Endothelial cell of umbilical vein (primary cell): Measurements from ENCODE around the gene PROM1. TPM values are rescaled to one million over a fixed set of nuclear protein-coding genes. Genes with fewer than 3 reads are reported as not detected.

Experiments used
- BruUV-seq: library from RNA; stranded (reverse); fragments of 400-500 nt; replicated peaks from 2 replicates; lab custom pipeline; 2021; lab: Mats Ljungman, UMichigan
- CTCF ChIA-PET: fragments of 300-600, 350-600 bp; sonication (Branson Sonifier 250); formaldehyde crosslinking; loops from one replicate; lab custom pipeline; 2021; ENCODE audit warnings: antibody characterized with exemption, inconsistent platforms; lab: Charles Lee
- POLR2A ChIA-PET: fragments of 300-600, 350-600 bp; sonication (Branson Sonifier 250); formaldehyde crosslinking; loops from one replicate; lab custom pipeline; 2021; ENCODE audit warnings: antibody characterized with exemption, inconsistent platforms; lab: Charles Lee
- DNase-seq: peaks from one replicate; pipeline ENCODE4 v3.0.0-alpha.2; 2011; ENCODE audit warnings: low read depth, low spot score
- FAIRE-seq: peaks from 2 replicates; lab custom pipeline; 2011; peaks lifted over from hg19 to GRCh38; lab: Jason Lieb, UNC
- H2AFZ ChIP-seq: 2 replicates; pipeline ENCODE4 v1.6.0; 2012; ENCODE audit warnings: low read depth, low read length, control low read depth, inconsistent platforms
- H3K27ac ChIP-seq: 2 replicates; pipeline ENCODE4 v1.5.1; 2011; ENCODE audit warnings: low read depth, mild to moderate bottlenecking, control low read depth, low read length, moderate library complexity; ENCODE audit not compliant: insufficient read depth
- H3K27me3 ChIP-seq, 2 experiments: 2 replicates each; pipeline versions ENCODE4 v1.6.0 to v1.6.1; 2011; ENCODE audit warnings: low read length in 2 of 2, mixed read lengths in 1 of 2; ENCODE audit not compliant: control insufficient read depth in 2 of 2, insufficient read depth in 2 of 2
- H3K36me3 ChIP-seq, 2 experiments: 2 replicates in 1 of 2; 3 replicates in 1 of 2; pipeline ENCODE4 v1.5.1; 2011; ENCODE audit warnings: low read length in 2 of 2, mild to moderate bottlenecking in 1 of 2, moderate library complexity in 1 of 2; ENCODE audit not compliant: control insufficient read depth in 2 of 2, insufficient read depth in 2 of 2; ENCODE audit errors: extremely low read depth in 1 of 2
- H3K4me1 ChIP-seq: 3 replicates; pipeline ENCODE4 v1.5.1; 2011; ENCODE audit warnings: mild to moderate bottlenecking, low read length; ENCODE audit not compliant: control insufficient read depth, insufficient read depth; ENCODE audit errors: extremely low read depth
- H3K4me2 ChIP-seq: 2 replicates; pipeline ENCODE4 v1.6.1; 2011; ENCODE audit warnings: low read length, control low read depth, mixed read lengths; ENCODE audit not compliant: insufficient read depth
- H3K4me3 ChIP-seq, 3 experiments: fragments of 200-600 bp in 1 of 3; sonication (generic), shearing (Covaris generic) in 1 of 3; replicated peaks in 1 of 3; 2 replicates each; pipeline ENCODE4 v1.5.1; 2011 to 2016; ENCODE audit warnings: control low read depth in 3 of 3, low read length in 3 of 3, mild to moderate bottlenecking in 2 of 3, inconsistent platforms in 1 of 3, low read depth in 1 of 3, moderate library complexity in 1 of 3; ENCODE audit not compliant: insufficient read depth in 1 of 3
- H3K79me2 ChIP-seq: 2 replicates; pipeline ENCODE4 v1.6.0; 2012; ENCODE audit warnings: low read length, inconsistent platforms; ENCODE audit not compliant: control insufficient read depth, insufficient read depth
- H3K9ac ChIP-seq: replicated peaks from 2 replicates; pipeline ENCODE3; 2011; ENCODE audit warnings: low read length, control low read depth; ENCODE audit not compliant: insufficient read depth; ENCODE audit errors: extremely low read depth
- H3K9me1 ChIP-seq: replicated peaks from 3 replicates; pipeline ENCODE4 v1.6.0; 2011; ENCODE audit warnings: mild to moderate bottlenecking, low read length; ENCODE audit not compliant: control insufficient read depth, insufficient read depth; ENCODE audit errors: extremely low read depth
- H3K9me3 ChIP-seq: replicated peaks from 2 replicates; pipeline ENCODE4 v1.5.1; 2012; ENCODE audit warnings: low read length, inconsistent platforms; ENCODE audit not compliant: control insufficient read depth, insufficient read depth
- H4K20me1 ChIP-seq: replicated peaks from 2 replicates; pipeline ENCODE3; 2011; ENCODE audit warnings: mild to moderate bottlenecking, low read length; ENCODE audit not compliant: control insufficient read depth, insufficient read depth; ENCODE audit errors: extremely low read depth
- CTCF ChIP-seq, 2 donors: IDR thresholded peaks; 1 replicate in 1 of 2; 2 replicates in 1 of 2; pipeline ENCODE4 v1.5.1; 2011; ENCODE audit warnings: low read length in 2 of 2, mild to moderate bottlenecking in 2 of 2, moderate library complexity in 2 of 2, control low read depth in 1 of 2, inconsistent platforms in 1 of 2, low read depth in 1 of 2; ENCODE audit not compliant: insufficient read depth in 1 of 2; ENCODE audit errors: extremely low read depth in 1 of 2
- EZH2 ChIP-seq: IDR thresholded peaks from 2 replicates; pipeline ENCODE4 v1.6.1; 2012; ENCODE audit warnings: borderline replicate concordance, low read depth, mild to moderate bottlenecking, moderate library complexity, low read length, inconsistent platforms; ENCODE audit not compliant: severe bottlenecking
- FOS ChIP-seq: IDR thresholded peaks from 2 replicates; pipeline ENCODE4 v1.6.1; 2011; ENCODE audit warnings: mild to moderate bottlenecking, low read length, moderate library complexity, borderline replicate concordance; ENCODE audit not compliant: insufficient read depth
- GATA2 ChIP-seq: IDR thresholded peaks from 2 replicates; pipeline ENCODE4 v1.7.0; 2011; ENCODE audit warnings: low read depth, mild to moderate bottlenecking, moderate library complexity, mixed read lengths, low read length; ENCODE audit not compliant: insufficient read length, insufficient read depth
- JUN ChIP-seq: IDR thresholded peaks from 2 replicates; pipeline ENCODE4 v1.6.1; 2011; ENCODE audit warnings: borderline replicate concordance, low read depth; ENCODE audit not compliant: insufficient read length, insufficient read depth
- POLR2A ChIP-seq: IDR thresholded peaks from 2 replicates; pipeline ENCODE4 v1.6.1; 2012; ENCODE audit warnings: low read depth, mild to moderate bottlenecking, control low read depth, low read length
- POLR2AphosphoS5 ChIP-seq: IDR thresholded peaks from 2 replicates; pipeline ENCODE4 v1.6.1; 2012; ENCODE audit warnings: low read depth, mild to moderate bottlenecking, control low read depth, low read length, moderate library complexity; ENCODE audit not compliant: insufficient read depth
- dilution Hi-C: fragments of 300-500 bp; cut with MboI; formaldehyde crosslinking; loops from one replicate; pipeline ENCODE4 v1.15.0; 2019; ENCODE audit warnings: low sequenced_read_pairs; ENCODE audit not compliant: extremely low pct_ligation_motif_present
- intact Hi-C: fragments of 100-400 bp; cut with micrococcal nuclease; formaldehyde crosslinking; loops from one replicate; pipeline ENCODE4 v1.10.0; 2022
- polyA plus RNA-seq, 4 experiments: library from polyadenylated mRNA; depleted of rRNA in 3 of 4; stranded (reverse) in 3 of 4; unstranded in 1 of 4; fragments of >200 nt; gene quantifications; 2 replicates each; pipeline versions ENCODE4 v1.2.1 to v1.2.3, GENCODE V29; 2011 to 2012; ENCODE audit warnings: missing spikeins in 1 of 4
- total RNA-seq: library from RNA; stranded (reverse); gene quantifications from 2 replicates; pipeline ENCODE4 v1.2.3, GENCODE V29; 2021
- TF ChIP-seq, protein P1 (sequence below): IDR thresholded peaks from 2 replicates; pipeline ENCODE4 v1.6.1; 2011; ENCODE audit not compliant: insufficient read depth, insufficient read length

PROM1 gene
- total and polyA plus RNA-seq, 2 donors (not counting 3 experiments of a cell fraction or from before 2014, with no cell fraction given) = 0.36 to 1.7 TPM

DNA sequence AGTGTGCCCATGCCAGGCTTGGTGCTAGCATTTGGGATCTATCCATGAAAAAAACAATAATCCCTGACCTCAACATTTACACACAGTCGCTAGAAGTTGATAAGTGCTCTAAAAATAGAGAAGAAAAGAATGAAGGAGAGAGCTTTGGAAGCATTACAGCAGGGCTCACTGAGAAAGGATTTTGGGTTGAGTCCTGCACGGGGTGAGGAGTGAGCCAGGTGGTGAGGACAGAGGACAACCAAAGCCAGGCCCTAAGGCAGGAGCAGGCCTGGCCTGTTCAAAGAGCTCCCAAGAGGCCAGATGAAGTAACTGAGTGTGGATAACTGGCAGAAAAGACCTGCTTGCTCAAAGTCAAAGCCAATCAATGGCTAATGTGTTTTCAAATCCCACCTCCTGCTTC, 20.7 kb upstream of the PROM1 start:
- ChIA-PET CTCF (no interaction called here), POLR2A (no interaction called here)
- H3K36me3 ChIP-seq = no peaks in the 10 kb centered on the region
- H3K4me2 ChIP-seq = no peak overlapping the region
- TF ChIP-seq GATA2 (no peak), FOS (no peak), POLR2AphosphoS5 (no peak)
- H3K9me3 ChIP-seq = no peaks in the 10 kb centered on the region
- dilution Hi-C loops (no loop called here), intact Hi-C loops (no loop called here)
- H2AFZ ChIP-seq = no peak overlapping the region
- BruUV-seq = no TSS peak
- no peak overlapping the region for H3K4me3 ChIP-seq
- no peaks in the 10 kb centered on the region for H3K4me1 ChIP-seq
- no peaks in the 10 kb centered on the region for H4K20me1 ChIP-seq
- H3K9ac ChIP-seq = no peak overlapping the region
- H3K9me1 ChIP-seq = no peaks in the 10 kb centered on the region
- DNase-seq = no peak
- H3K79me2 ChIP-seq = no peaks in the 10 kb centered on the region
- FAIRE-seq = no peak
- peaks cover 0 to 4% of the 10 kb centered on the region in 2 experiments for H3K27me3 ChIP-seq
- H3K27ac ChIP-seq = no peak overlapping the region

DNA sequence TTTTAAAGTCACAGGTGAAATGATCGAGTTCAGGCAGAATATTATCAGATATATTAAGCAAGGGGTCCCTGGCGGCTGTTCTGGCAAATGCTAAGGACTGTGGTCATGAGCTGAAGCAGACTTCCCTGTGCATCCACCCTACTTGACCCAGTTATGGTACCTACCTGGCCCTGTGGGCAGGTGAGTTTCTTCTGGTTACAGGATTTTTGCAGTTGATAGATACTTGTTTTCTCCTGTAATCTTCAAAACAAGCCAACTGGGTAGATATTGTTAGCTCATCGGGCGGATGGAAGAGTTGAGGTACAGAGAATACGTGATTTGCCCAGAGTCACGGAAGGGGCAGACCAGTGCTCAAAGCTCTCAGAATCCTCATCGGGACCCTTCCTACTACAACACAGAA, 18.5 kb upstream of the PROM1 start:
- Histone ChIP-seq H3K4me3 (no peak overlapping the region), H2AFZ (no peak overlapping the region), H3K4me2 (no peak overlapping the region), H3K79me2 (no peaks in the 10 kb centered on the region), H3K4me1 (no peaks in the 10 kb centered on the region), H3K9me3 (no peaks in the 10 kb centered on the region), H3K27me3 (peaks cover 0 to 6% of the 10 kb centered on the region in 2 experiments), H3K27ac (no peak overlapping the region), H3K9ac (no peak overlapping the region), H3K9me1 (no peaks in the 10 kb centered on the region), H3K36me3 (no peaks in the 10 kb centered on the region), H4K20me1 (no peaks in the 10 kb centered on the region)
- intact Hi-C loops = no loop called here
- no TSS peak for BruUV-seq
- no peak for FAIRE-seq
- dilution Hi-C loops = no loop called here
- TF ChIP-seq POLR2A (no peak), GATA2 (no peak), EZH2 (no peak), FOS (no peak), JUN (no peak), POLR2AphosphoS5 (no peak), CTCF (IDR thresholded peaks at IDR 0.05; ENCODE audit: extremely low read depth in 1 of 2, insufficient read depth in 1 of 2, low read depth in 1 of 2, low read length in 2 of 2) (no peak)
- TF ChIP-seq, protein P1, sequence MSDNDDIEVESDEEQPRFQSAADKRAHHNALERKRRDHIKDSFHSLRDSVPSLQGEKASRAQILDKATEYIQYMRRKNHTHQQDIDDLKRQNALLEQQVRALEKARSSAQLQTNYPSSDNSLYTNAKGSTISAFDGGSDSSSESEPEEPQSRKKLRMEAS = no peak
- ChIA-PET CTCF (no interaction called here), POLR2A (no interaction called here)
- DNase-seq = no peak
